SK-N-SH treated with all-trans-retinoic acid at 6 μM for 48 hours (cell line): ENCODE measurements around the gene MAP1S.

Source experiments
- ARNTL ChIP-seq: fragments of 450-650 bp; formaldehyde crosslinking; IDR thresholded peaks from 2 replicates; pipeline ENCODE4 v1.5.0; 2020; ENCODE audit warnings: low read depth, mild to moderate bottlenecking, moderate library complexity, borderline replicate concordance
- CSRNP3 ChIP-seq: fragments of 250-450 bp; sonication (Bioruptor Pico); IDR thresholded peaks from 2 replicates; pipeline ENCODE4 v1.5.1; 2021; ENCODE audit warnings: mild to moderate bottlenecking, moderate library complexity
- ISL1 ChIP-seq: fragments of 250-450 bp; sonication (Bioruptor Pico); IDR thresholded peaks from 2 replicates; pipeline ENCODE4 v2.1.2; 2022; ENCODE audit warnings: mild to moderate bottlenecking, moderate library complexity
- OSR1 ChIP-seq: fragments of 250-450 bp; sonication (Bioruptor Pico); IDR thresholded peaks from 2 replicates; pipeline ENCODE4 v1.8.0; 2022; ENCODE audit warnings: moderate library complexity, mild to moderate bottlenecking, inconsistent platforms
- RARB ChIP-seq: fragments of 250-450 bp; sonication (Bioruptor Pico); IDR thresholded peaks from 2 replicates; pipeline ENCODE4 v1.8.0; 2021; ENCODE audit warnings: mild to moderate bottlenecking, moderate library complexity
- ZFP3 ChIP-seq: fragments of 250-450 bp; sonication (Bioruptor Pico); IDR thresholded peaks from 2 replicates; pipeline ENCODE4 v1.5.0; 2020; ENCODE audit warnings: mild to moderate bottlenecking, moderate library complexity
- ZFP30 ChIP-seq: fragments of 450-650 bp; formaldehyde crosslinking; IDR thresholded peaks from 2 replicates; pipeline ENCODE4 v1.5.0; 2022; ENCODE audit warnings: mild to moderate bottlenecking, moderate library complexity
- ZNF565 ChIP-seq: fragments of 450-650 bp; formaldehyde crosslinking; conservative IDR thresholded peaks from 2 replicates; pipeline ENCODE4 v1.5.0; 2020; ENCODE audit warnings: low read depth, mild to moderate bottlenecking, moderate library complexity
- TF ChIP-seq, protein P1 (sequence below): fragments of 250-450 bp; sonication (Bioruptor Pico); IDR thresholded peaks from 2 replicates; pipeline ENCODE4 v1.8.0; 2020; ENCODE audit warnings: mild to moderate bottlenecking, moderate library complexity, borderline replicate concordance

DNA sequence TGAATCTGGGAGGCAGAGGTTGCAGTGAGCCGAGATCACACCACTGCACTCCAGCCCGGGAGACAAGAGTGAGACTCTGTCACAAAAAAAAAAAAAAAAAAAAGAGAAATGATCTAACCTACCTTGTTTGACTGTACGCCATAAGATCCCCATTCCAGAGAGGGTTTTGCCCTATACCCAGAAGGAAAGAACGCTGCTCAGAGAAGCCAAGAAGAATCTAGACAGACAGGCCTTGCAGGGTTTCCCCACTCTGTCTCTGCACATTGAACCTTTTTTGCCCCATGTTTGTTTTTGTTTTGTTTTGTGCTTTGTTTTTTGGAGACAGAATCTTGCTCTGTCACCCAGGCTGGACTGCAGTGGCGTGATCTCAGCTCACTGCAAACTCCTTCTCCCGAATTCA, 7.4 kb upstream of the MAP1S start:
- TF ChIP-seq ARNTL (no peak), ISL1 (no peak), ZNF565 (no peak), RARB (CRISPR knock-in tag) (no peak), CSRNP3 (CRISPR knock-in tag) (no peak), ZFP30 (no peak), OSR1 (no peak), ZFP3 (CRISPR knock-in tag) (no peak)
- TF ChIP-seq, protein P1, sequence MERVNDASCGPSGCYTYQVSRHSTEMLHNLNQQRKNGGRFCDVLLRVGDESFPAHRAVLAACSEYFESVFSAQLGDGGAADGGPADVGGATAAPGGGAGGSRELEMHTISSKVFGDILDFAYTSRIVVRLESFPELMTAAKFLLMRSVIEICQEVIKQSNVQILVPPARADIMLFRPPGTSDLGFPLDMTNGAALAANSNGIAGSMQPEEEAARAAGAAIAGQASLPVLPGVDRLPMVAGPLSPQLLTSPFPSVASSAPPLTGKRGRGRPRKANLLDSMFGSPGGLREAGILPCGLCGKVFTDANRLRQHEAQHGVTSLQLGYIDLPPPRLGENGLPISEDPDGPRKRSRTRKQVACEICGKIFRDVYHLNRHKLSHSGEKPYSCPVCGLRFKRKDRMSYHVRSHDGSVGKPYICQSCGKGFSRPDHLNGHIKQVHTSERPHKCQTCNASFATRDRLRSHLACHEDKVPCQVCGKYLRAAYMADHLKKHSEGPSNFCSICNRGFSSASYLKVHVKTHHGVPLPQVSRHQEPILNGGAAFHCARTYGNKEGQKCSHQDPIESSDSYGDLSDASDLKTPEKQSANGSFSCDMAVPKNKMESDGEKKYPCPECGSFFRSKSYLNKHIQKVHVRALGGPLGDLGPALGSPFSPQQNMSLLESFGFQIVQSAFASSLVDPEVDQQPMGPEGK (CRISPR knock-in tag) = no peak
